ENCODE data around the gene MCL1.

MCL1 gene

DNA sequence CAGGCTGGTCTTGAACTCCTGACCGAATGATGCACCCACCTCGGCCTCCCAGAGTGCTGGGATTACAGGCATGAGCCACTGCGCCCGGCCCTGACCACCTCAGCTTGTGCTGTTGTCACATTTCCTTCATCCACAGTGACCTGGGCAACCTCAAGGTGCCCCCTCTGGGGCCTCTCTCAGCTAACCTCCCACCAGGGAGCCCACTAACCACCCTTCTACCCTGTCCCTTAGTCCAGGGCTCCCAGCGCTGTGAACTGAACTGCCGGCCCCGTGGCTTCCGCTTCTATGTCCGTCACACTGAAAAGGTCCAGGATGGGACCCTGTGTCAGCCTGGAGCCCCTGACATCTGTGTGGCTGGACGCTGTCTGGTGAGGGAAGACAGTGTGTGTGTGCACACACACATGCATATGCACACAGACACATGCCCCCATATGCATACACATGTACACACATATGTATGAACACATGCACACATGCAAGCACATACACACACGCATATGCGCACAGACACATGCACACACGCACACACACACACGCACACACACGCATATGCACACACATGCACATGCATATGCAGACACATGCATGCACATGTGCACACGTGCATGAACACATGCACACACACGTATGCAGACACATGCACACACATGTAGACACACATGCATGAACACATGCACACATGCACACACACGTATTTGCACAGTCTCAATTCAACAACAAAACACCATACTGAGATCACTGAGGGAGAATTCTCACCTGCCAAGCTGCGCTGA, 24.0 kb downstream of the MCL1 start:
- no peak for DNase-seq

DNA sequence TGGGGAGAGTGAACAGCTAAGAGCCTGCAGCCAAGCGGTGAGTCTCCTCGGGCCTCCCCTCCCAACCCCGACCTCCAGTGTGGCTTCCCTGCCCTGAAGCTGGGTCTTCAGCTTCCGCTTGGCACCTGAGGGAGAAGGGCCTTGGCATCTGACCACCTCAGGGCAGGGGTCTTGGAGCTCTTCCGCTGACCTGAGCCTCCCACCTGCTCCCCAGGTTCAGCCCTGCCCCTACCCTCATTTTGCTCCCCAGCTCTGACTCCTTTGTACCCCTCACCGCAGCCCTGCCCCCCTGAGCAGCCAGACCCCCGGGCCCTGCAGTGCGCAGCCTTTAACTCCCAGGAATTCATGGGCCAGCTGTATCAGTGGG, 25.3 kb downstream of the MCL1 start:
- DNase-seq = no peak

DNA sequence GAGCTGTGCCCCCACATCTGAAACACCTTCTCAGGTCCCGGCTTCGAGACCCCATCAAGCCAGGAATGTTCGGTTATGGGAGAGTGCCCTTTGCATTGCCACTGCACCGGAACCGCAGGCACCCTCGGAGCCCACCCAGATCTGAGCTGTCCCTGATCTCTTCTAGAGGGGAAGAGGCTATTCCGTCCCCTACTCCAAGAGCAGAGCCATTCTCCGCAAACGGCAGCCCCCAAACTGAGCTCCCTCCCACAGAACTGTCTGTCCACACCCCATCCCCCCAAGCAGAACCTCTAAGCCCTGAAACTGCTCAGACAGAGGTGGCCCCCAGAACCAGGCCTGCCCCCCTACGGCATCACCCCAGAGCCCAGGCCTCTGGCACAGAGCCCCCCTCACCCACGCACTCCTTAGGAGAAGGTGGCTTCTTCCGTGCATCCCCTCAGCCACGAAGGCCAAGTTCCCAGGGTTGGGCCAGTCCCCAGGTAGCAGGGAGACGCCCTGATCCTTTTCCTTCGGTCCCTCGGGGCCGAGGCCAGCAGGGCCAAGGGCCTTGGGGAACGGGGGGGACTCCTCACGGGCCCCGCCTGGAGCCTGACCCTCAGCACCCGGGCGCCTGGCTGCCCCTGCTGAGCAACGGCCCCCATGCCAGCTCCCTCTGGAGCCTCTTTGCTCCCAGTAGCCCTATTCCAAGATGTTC, 25.9 kb downstream of the MCL1 start:
- no peak for DNase-seq

DNA sequence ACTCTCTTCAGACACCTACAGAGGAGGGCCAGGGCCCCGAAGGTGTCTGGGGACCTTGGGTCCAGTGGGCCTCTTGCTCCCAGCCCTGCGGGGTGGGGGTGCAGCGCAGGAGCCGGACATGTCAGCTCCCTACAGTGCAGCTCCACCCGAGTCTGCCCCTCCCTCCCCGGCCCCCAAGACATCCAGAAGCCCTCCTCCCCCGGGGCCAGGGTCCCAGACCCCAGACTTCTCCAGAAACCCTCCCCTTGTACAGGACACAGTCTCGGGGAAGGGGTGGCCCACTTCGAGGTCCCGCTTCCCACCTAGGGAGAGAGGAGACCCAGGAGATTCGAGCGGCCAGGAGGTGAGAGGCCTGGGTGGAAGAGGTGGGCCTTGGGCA, 26.5 kb downstream of the MCL1 start:
- DNase-seq = no peak

DNA sequence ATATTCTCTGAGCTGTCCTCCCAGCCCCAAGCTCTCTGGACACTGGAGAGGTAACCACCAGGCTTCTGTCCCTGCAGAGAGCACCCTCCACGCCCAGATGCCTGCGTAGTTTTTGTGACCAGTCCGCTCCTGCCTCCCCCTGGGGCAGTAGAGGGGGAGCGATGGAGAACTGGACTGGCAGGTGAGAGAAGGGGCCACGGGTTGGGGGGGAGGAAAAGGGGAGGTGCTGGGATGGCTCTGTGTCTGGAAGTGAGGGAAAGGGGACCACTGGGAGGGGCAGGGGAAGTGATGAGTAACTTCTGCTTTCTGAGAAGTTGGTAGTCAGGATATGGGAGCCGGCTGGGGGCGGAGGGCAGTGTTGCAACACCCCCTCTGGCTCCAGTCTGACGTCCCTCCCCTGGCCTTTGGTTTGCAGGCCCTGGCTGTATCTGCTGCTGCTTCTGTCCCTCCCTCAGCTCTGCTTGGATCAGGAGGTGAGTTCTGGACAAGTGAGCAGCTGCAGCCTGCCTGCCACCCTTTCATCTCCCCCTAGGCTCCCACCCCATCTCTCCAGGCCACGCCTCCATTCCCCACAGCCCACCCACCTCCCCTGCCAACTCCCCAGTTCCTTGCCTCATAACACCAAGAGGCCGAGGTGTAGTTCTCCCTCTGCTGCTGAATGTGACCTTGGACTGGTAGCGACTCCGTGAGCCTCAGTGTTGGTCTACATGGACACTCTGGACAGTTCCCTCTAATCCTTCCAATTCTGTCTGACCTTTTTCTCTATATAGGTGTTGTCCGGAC, 27.1 kb downstream of the MCL1 start:
- DNase-seq = no peak

DNA sequence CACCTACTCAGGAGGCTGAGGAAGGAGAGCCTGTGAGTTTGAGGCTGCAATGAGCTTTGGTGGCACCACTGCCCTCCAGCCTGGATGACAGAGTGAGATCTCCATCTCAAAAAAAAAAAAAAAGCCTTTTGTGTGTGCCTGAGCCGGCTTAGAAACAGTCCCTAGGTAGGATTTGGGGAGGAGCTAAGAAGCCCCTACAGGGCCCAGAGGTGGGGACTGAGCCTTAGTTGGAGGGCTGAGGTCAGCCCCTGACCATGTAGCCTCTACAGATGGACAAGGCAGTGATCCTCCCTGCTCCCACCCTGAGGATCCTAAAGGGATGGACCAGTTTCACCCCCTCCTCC, 27.7 kb downstream of the MCL1 start:
- no peak for DNase-seq

DNA sequence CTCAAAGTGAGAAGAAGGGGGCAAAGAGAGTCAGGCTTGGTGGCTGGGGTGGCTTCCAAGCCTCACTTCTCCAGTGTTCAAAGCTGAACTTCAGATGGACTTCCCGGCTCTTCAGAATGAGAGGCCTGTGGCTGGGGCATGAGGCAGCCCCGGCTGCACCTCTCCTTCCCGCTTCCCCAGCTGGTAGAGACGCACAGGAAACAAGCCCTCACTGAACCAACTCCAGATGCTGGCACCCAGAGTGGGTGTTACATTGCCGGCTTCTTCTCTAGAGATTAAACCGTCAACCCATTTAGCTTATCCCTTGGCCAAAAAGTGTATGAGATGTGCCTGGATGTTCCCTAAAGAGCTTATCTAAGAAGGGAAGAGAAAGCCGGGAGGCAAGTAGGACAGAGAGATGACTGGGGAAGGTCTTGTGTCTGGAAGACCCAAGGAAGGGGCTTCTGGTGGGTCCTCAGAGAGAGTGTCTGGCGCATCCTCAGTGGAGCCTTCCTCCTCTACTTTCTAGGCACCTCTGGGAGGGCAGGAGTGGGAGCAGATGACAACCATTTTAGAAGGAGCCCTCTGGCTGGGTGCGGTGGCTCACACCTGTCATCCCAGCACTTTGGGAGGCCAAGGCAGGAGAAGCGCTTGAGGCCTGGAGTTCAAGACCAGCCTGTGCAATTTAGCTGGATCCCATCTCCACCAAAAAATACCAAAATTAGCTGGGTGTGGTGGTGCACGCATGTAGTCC, 28.2 kb downstream of the MCL1 start:
- DNase-seq = no peak

DNA sequence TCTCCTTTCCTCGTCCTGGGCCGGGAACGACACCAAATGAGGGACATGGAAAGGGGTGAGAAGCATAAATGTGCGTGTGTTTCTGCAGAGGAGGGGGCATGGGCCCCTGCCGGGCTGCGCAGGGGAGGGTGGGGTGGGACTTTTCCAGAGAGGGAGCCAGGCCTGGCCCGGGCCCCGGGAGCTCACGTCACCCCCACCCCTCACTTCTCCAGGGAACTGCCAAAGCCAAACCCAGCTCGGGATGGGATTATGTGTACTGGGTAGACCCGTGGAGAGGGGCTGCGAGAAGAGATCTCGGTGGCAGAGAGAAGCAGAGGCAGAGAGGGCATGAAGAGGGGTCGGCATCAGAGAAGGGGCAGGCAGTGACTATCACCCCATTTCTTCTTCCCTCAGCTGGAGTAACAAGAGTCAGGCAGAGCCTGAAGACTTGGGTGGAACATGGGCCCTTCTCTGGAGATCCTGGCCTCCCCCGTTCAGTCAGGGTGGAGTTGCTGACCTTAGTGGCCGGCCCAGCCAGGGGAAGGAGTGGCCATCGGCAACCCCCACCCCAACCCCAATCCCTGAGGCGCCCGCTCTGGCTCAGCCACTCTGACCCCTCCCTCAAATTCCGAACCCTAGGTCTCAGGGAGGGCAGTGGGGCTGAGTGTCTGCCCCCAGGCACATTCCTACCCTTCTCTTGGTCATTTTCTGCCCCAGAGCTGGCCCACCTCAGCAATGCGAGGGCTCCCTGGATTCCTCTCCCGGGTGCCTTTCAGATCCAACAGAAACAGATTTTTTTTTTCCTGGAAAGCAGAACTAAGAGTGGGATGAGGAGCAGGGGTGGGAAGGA, 29.0 kb downstream of the MCL1 start:
- DNase-seq = no peak

DNA sequence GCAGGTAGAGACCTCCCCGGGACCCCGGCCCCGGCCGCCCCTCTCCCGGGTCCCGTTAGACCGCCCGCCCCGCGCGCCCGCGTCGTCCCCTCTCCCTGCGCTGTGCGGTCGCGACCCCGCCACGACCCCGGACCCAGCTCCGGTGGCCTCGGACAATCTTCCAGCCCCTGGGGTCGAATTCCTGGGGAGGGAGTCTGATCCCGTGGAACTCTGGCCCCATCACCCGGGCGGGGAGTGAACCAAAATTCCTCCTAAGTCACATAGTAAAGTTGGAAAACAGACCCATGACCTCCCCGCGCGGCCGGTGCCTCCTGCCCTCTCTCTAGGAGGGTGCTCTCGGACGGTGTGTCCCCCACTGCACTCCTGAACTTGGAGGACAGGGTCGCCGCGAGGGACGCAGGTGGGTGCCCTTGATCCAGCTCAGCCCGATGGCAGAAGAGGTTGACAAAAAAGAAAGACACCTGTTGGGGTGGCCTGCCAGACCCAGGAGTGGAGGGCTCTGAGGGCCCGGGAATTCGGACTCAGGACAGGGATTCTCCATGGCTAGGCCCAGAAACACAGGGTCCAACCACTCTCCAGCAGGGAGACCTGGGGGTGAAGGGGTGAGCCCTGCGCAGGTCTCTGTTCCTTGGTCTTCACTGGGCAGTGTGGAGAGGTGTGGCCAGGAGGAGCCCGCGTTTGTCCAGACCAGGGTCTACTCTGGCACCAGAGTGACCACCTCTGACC, 29.8 kb downstream of the MCL1 start:
- no peak for DNase-seq

DNA sequence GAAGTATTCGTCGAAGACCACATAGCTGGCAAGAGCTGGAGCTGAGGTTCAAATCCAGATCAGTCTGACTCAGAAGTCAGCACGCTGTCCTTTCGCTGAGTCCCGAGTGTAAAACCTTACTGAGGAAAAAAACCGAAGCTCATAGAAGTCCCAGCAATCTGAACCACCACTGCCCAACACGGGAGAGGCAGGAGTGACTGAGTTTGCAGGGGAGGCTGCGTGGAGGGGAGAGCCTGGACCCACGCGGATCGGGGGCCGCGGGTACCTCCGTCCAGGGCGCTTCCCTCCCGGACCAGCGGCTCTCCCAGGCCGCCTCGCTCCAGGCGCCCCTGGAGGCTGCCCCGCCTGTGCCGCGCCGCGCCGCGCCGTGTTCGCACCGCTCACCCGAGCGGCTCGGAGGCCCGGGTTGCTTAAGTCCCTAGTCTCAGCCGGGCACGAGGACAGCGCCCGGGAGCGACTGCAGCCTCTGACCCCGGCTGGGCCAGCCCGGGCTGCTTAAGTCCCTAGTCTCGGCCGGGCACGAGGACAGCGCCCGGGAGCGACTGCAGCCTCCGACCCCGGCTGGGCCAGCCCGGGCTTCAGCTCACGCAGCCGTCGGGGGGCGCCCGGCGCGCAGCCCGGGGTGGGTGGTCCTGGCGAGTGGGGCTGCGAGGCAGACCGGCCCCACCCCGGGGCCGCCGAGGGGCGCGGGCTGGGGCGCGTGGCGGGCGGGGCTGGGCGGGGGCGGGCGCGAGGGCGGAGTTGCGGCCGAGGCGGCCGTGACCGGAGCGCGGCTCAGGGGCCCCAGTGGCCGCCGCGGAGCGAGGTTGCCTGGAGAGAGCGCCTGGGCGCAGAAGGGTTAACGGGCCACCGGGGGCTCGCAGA, 30.5 kb downstream of the MCL1 start, which contains the start of gene ADAMTSL4:
Gene ADAMTSL4, plus strand, starts transcription at position 777 of the 864 bp plus-strand sequence. CDS start 2,881 bp downstream, outside the sequence.
- peak; percentile 64 for DNase-seq

DNA sequence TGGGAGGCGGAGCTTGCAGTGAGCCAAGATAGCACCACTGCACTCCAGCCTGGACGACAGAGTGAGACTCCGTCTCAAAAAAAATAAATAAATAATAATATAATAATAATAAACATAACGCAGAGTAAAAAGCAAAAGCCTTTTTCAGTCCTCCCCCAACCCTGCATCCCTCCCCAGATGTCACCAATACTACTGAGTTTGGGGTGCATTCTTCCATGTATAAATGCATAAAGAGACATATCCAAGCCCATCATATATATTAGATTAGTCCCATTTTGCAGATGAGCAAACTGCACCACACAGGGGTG, 31.1 kb downstream of the MCL1 start:
- no peak for DNase-seq

DNA sequence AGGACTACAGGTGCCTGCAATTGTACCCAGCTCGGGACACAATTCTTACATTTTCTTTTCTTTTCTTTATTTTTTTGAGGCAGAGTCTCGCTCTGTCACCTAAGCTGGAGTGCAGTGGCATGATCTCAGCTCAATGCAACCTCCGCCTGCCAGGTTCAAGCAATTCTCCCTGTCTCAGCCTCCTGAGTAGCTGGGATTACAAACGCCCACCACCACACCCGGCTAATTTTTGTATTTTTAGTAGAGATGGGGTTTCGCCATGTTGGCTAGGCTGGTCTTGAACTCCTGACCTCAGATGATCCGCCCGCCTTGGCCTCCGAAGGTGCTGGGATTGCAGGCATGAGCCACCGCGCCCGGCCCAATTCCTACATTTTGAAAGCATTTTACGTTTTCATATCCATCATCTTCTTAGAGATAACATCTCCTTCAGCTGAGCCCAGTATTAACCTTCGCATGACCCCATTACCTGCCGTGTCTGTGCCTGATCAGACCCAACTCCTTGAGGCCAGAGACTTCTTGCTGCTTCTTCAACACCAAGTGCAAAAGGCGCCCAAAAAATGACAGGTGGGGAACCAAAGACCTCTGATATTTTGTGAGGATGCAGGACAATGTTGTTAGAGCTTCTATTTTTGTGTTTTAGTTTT, 33.0 kb downstream of the MCL1 start:
- DNase-seq = no peak

DNA sequence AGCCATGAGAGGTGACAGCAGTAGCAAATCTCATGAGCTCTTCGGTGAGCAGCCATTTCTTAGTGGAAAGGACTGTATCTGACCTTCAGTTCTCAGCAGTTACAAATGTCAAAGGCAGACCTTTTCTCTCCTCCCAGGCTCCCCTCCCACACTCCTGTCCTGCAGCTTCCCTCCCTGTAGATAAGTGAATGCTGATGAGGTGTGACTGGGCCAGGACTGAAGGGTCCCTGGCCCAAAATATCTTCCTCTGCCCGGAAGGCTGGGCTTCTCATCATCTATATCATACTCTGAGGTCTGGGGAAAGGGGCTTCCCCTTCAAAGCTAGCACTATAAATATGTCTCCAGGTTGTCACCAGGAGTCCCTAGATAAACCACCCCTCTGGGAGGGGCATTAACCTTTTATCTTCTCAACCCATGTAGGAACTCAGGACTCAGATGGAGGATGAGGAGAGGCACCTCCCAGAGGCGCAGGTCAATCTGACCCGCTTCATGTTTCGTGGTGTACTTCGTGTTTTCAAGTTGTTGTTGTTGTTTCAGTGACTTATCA, 33.9 kb downstream of the MCL1 start:
- no peak for DNase-seq

DNA sequence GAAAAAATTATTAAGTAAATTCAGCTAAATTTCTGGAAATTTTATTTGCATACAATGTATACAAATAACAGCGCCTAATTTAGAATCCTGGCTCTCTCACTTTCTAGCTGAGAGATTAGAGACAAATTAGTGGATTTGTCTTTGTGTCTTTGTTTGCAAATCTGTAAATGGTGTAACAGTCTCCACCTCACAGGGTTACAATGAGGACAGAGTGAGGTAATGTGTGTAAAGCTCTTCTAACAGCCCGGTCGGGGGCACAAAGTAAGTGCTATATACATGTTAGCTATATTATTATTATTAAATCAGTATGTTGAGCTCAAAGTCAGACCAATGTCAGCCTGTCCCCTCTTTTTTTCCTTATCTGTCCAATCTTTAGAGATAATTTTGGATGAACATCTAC, 35.2 kb downstream of the MCL1 start:
- DNase-seq = peak; percentile 72

DNA sequence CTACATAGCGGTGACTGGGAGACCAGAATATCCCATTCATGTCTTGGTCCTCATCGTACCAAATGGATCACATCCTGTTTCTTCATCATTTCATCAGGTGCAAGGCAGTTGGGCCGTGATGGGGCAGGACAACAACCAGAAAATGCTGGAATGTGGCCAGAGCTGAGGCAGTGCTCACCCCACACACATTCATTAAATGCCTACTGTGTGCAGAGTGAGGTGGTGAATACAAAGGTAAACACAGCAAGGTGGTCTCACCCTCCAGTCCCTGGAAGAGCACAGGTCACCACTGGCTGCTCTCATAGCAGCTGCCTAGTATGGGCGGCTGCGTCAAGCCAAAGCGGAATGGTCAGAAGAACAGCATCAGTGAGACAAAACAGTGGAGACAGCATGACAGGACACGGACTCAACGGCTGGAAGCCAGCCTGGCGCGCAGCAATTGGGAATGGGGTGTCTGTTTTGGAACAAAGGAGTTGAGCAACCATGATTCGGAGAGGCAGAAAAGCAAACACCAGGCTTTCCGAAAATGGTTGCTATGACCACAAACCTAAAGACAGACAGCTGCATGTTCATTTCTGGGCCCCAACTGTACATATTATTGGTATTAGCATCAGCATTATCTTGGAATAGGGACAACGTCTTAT, 35.8 kb downstream of the MCL1 start:
- peak; percentile 97 for DNase-seq

DNA sequence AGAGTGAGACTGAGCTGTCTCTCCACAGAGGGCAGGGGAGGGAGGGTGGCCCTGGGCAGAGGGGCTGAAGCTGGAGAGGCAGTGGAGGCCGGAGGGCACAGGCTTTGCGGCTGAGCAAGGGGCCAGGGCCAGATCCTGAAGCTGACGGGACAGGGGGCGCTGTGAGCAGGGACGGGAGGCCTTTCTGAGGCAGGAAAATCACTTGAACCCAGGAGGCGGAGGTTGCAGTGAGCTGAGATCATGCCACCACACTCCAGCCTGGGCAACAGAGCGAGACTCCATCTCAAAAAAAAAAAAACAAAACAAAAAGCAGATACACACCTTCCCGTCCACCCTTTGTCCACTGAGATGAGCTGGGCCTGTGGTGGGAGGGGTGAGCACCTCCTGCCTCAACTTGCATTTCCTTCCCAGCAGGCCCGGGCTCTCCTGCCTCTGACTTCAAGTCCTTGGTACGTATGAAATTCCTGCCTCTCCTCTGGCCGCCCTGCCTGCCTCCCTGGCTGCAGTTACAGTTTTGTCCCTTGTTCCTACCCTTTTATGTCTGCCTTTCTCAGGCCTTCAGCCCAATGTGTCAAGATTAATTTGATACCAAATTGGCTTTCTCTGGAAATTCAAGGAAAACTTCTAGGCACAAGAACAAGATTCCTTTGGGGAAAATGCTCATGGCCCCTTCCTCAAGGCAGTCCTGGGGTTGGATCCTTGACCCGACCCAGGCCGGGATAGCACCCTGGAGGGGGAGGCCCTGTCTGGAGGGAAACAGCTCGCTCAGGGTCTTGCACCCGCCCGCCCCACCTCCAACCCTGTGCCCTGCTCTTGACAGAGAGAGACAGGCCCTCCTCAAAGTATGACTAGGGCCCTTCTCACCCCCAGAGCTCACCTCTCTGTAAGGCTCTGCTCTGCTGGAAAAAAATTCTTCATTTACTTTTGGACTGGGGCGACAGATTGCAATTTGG, 41.4 kb downstream of the MCL1 start:
- no peak for DNase-seq

DNA sequence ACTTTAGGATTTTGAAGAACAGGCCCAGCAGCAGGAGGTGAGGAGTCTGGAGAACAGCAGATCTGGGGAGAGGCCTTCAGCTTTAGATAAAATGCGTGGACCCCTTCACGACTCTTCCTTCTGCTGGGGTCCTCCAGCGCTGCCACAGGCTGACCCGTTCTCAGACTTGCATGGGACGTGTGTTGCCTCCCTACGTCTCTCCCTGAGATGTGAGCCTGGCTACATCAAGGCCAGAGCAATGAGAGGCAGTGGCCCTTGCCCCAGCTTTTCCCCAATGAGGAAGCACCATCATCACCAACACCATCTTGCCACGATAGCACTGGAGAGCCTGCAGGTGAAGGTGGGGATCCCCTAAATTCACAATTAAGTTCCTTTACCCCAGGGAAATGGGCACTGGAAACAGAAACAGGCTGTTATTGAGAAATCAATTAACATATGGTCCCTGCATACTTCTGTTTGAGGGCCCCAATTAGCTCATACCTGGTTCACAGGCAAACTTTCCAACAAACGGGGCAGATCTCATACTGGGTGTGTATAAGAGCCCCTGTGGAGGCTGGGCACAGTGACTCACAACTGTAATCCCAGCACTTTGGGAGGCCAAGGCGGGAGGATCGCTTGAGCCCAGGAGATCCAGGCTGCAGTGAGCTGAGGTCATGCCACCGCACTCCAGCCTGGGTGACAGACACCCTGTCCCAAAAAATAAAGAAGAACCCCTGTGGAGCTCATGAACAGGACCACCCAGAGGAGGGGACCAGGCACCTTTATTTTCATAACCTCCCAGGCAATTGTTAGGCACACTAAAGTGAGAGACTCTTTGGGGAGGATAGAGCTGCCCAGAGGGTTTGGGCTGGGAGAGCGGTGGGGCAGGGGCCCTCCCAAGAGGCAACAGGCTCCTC, 42.3 kb downstream of the MCL1 start:
- DNase-seq = no peak

All from DMS153 (cell line).